Stimulated activated CD4-positive, alpha-beta T cell treated with anti-CD3 and anti-CD28 coated beads, Interleukin-1b, Interleukin-23, amount 100 ng/mL, for 48 hours (primary cell): ENCODE measurements around the gene LAMA2.

Experiments used
- DNase-seq: peaks from one replicate; pipeline ENCODE4 v3.0.0-alpha.2; 2020

LAMA2 gene

GRCh38 chr6:129546702-129547101, 663.8 kb downstream of the LAMA2 start:
- DNase-seq, result no peak

DNA sequence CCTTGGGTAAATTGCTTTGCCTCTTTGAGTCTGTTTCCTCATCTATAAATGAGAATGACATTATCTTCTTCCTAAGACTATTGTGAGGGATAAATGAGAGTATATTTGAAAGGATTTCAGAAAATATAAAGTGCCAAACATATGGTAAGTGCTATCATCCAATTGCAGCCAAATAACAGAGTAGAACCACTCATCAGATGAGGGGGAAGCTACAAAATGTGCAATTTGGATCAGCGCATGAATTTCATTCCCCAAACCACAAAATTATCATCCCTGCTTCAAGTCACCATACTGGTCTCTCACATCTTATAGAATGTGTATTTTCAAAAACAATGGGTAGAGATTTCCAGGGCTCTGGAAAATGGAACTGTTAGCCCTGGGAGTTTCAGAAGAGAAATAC, 668.5 kb downstream of the LAMA2 start:
- no peak for DNase-seq

GRCh38 chr6:129552413-129552812, 669.5 kb downstream of the LAMA2 start:
- DNase-seq, result no peak

DNA sequence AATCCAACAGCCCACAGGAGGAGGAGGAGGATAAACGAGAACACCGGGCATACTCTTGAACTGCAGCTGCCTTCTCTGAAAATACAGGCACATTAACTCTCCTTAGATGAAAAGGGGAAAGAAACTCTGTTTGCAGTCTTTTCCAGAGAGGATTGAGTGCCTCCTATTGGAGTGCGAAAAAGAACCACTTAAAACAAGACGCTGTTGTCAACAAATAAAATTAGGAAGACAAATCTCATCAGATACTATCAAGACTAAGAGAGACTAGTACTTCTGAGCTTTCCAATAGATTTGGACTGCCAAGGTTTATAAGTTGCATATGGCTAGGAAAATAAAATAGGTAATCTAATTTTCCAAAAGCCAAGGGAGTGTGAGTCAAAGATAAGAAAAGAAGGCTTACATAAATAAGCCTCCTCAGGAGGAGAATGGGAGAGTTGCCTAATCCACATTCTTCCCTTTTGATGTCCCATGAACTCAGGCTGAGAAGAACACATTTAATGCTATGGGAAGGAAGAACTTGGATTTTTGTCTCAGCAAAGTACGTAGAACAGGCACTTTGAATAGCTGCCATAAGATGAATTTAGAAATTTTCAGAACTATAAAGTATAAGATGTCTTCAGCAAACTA, 672.4 kb downstream of the LAMA2 start:
- DNase-seq, result no peak

- no peak for DNase-seq
Measured at GRCh38 chr6:129558248-129558647, 675.3 kb downstream of the LAMA2 start.

DNA sequence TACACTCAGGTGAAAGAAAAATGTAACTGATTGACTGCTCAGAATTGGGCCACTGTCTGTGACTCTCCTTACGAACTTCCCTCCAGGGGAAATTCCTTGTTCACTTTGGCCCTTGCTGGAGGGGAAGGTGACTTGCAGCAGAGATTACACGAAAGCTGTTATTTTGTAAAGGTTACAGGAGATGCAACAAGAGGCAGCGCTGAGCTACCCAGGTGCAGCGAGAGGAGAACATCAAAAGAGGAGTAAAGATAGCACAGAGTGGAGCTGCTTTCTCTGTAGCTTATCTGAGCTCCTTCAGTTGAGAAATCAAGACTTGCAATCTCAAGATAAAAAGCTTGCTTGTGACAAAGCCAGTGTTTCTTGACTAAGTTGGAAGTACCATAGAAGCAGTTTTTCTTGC, 682.4 kb downstream of the LAMA2 start:
- DNase-seq, result no peak

DNA sequence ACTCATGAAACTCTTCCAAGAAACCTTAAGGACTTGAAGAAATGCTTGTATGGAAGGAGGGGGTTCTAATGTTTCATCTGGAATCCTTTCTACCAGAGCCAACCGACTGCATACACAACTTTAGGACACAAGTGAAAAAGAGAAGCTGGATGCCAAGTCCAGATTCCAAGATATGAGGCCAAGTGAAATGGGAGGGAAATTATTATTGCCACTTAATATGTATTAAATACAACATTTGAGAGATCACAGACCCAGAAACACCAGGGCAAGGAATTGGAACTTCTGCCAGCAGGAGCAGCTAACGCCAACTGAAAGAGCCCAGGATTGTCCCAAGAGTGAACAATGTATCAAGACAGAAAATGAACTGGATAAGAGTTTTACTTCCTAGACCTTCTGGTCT, 682.9 kb downstream of the LAMA2 start:
- no peak for DNase-seq
